ENCODE results near the gene EDEM1. TPM values are rescaled to one million over a fixed set of nuclear protein-coding genes. Genes with fewer than 3 reads are reported as not detected.

The EDEM1 gene
- total and polyA plus RNA-seq, 10 of the 15 experiments (the other 5 are each of a cell fraction or from before 2014, with no cell fraction given): 18.9 to 138 (median 57.5) TPM

DNA sequence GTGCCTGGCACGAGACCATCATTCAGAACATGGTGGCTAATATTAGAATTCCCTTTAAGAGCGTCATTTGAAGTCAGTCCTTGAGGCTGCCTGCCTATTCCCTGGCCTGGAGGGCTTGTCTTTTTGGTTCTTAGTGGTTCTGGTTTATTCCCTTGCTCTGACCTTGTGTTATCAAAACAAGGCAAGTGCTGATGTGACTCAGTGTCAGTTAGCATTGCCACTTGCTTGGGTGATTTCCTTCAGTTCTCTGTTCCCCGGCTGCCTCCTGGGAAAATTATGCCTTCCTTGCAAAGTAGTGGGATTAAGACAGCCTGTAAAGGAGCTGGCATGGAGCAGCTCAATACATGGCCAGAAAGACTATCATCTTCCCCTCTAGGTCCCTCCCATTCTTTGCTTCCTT lies 64.6 kb downstream of the EDEM1 start (continued):
- TF ChIP-seq, protein P1, sequence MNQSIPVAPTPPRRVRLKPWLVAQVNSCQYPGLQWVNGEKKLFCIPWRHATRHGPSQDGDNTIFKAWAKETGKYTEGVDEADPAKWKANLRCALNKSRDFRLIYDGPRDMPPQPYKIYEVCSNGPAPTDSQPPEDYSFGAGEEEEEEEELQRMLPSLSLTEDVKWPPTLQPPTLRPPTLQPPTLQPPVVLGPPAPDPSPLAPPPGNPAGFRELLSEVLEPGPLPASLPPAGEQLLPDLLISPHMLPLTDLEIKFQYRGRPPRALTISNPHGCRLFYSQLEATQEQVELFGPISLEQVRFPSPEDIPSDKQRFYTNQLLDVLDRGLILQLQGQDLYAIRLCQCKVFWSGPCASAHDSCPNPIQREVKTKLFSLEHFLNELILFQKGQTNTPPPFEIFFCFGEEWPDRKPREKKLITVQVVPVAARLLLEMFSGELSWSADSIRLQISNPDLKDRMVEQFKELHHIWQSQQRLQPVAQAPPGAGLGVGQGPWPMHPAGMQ (IDR thresholded peaks at IDR 0.05; ENCODE audit: borderline replicate concordance): no peak
- TF ChIP-seq PML (IDR thresholded peaks at IDR 0.05; ENCODE audit: low read length): no peak

DNA sequence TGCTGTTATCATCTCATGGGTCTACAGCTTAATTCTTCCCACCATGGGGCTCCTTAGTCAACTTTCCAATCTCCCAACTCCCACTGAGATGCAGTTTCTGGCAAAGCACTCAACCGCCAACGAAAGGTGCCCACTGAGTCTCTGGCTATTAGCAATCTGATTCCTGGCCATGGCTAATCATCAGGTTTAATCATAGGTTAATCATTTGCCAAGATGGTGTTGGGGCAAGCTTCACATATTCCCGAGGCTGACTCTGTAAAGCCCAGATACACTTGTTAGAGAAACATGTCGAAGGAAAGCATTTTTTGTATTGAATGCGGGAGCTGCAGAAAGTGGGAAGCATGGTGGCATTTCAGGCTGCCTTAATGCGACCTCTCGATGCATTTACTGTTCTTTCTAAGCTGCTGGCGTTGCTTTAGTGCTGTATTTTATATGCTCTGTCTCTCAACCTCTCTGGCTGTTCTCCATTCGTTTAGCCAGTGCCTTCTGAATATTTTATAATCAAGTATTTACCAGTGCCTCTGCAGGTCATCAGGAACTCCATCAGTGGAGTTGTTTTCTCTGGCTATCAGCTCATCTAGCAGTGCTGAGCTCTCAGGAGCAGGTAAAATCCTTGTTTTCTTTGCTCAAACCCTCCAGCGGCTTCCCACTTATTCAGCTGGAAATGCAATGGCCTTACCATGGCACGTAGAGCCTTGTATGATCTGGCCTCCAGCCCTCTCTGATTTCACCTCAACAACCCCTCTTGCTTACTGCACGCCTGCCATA lies 67.0 kb downstream of the EDEM1 start:
- DNase-seq (ENCODE audit: low read depth, low spot score): no peak
- in situ Hi-C loops (cut with MboI) (no loop called here), intact Hi-C loops (cut with micrococcal nuclease; ENCODE audit: unreplicated experiment) (no loop called here)
- no TSS peak for BruUV-seq (replicated peaks)
- no peak for FAIRE-seq
- no peaks in the 10 kb centered on the region for H4K20me1 ChIP-seq (ENCODE audit: control insufficient read depth, insufficient read depth)
- no peak overlapping the region for H3K4me2 ChIP-seq (ENCODE audit: control insufficient read depth, insufficient read depth)
- 42% methylated on average over 12 of the region's 12 CpGs for WGBS (ENCODE audit: insufficient coverage, insufficient replicate concordance, low lambda C conversion rate, missing lambda C conversion rate)
- POLR2A ChIA-PET: no interaction called here
- no peaks in the 10 kb centered on the region for H3K4me1 ChIP-seq (ENCODE audit: control insufficient read depth, insufficient read depth, low read length)
- no peaks in the 10 kb centered on the region for H3K9me3 ChIP-seq (replicated peaks; ENCODE audit: control insufficient read depth, insufficient read depth, low read length)
- TF ChIP-seq SMC3 (IDR thresholded peaks at IDR 0.05; ENCODE audit: borderline replicate concordance, low read length) (no peak), IKZF1 (conservative IDR thresholded peaks at IDR 0.05) (no peak), MYC (IDR thresholded peaks at IDR 0.05; ENCODE audit: insufficient read depth, insufficient read length, insufficient replicate concordance, low read length, severe bottlenecking) (no peak), FOS (IDR thresholded peaks at IDR 0.05; ENCODE audit: borderline replicate concordance, extremely low read depth, insufficient read length) (no peak), CBFB (IDR thresholded peaks at IDR 0.05; ENCODE audit: low read depth) (no peak), RCOR1 (conservative IDR thresholded peaks at IDR 0.05; ENCODE audit: low read depth, low read length) (no peak)
- TF ChIP-seq, protein P2, sequence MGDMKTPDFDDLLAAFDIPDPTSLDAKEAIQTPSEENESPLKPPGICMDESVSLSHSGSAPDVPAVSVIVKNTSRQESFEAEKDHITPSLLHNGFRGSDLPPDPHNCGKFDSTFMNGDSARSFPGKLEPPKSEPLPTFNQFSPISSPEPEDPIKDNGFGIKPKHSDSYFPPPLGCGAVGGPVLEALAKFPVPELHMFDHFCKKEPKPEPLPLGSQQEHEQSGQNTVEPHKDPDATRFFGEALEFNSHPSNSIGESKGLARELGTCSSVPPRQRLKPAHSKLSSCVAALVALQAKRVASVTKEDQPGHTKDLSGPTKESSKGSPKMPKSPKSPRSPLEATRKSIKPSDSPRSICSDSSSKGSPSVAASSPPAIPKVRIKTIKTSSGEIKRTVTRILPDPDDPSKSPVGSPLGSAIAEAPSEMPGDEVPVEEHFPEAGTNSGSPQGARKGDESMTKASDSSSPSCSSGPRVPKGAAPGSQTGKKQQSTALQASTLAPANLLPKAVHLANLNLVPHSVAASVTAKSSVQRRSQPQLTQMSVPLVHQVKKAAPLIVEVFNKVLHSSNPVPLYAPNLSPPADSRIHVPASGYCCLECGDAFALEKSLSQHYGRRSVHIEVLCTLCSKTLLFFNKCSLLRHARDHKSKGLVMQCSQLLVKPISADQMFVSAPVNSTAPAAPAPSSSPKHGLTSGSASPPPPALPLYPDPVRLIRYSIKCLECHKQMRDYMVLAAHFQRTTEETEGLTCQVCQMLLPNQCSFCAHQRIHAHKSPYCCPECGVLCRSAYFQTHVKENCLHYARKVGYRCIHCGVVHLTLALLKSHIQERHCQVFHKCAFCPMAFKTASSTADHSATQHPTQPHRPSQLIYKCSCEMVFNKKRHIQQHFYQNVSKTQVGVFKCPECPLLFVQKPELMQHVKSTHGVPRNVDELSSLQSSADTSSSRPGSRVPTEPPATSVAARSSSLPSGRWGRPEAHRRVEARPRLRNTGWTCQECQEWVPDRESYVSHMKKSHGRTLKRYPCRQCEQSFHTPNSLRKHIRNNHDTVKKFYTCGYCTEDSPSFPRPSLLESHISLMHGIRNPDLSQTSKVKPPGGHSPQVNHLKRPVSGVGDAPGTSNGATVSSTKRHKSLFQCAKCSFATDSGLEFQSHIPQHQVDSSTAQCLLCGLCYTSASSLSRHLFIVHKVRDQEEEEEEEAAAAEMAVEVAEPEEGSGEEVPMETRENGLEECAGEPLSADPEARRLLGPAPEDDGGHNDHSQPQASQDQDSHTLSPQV (IDR thresholded peaks at IDR 0.05): no peak
- TF ChIP-seq, protein P3, sequence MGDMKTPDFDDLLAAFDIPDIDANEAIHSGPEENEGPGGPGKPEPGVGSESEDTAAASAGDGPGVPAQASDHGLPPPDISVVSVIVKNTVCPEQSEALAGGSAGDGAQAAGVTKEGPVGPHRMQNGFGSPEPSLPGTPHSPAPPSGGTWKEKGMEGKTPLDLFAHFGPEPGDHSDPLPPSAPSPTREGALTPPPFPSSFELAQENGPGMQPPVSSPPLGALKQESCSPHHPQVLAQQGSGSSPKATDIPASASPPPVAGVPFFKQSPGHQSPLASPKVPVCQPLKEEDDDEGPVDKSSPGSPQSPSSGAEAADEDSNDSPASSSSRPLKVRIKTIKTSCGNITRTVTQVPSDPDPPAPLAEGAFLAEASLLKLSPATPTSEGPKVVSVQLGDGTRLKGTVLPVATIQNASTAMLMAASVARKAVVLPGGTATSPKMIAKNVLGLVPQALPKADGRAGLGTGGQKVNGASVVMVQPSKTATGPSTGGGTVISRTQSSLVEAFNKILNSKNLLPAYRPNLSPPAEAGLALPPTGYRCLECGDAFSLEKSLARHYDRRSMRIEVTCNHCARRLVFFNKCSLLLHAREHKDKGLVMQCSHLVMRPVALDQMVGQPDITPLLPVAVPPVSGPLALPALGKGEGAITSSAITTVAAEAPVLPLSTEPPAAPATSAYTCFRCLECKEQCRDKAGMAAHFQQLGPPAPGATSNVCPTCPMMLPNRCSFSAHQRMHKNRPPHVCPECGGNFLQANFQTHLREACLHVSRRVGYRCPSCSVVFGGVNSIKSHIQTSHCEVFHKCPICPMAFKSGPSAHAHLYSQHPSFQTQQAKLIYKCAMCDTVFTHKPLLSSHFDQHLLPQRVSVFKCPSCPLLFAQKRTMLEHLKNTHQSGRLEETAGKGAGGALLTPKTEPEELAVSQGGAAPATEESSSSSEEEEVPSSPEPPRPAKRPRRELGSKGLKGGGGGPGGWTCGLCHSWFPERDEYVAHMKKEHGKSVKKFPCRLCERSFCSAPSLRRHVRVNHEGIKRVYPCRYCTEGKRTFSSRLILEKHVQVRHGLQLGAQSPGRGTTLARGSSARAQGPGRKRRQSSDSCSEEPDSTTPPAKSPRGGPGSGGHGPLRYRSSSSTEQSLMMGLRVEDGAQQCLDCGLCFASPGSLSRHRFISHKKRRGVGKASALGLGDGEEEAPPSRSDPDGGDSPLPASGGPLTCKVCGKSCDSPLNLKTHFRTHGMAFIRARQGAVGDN (IDR thresholded peaks at IDR 0.05): no peak
- no peak overlapping the region for H3K27ac ChIP-seq (ENCODE audit: control insufficient read depth, insufficient read depth)
- no peaks in the 10 kb centered on the region for H3K36me3 ChIP-seq (ENCODE audit: control insufficient read depth in 2 of 2, insufficient read depth in 2 of 2, low read length in 1 of 2)
- ATAC-seq: no peak
- RAD21 ChIA-PET (ENCODE audit: unreplicated experiment): no interaction called here
- no peak overlapping the region for H3K4me3 ChIP-seq
- no peaks in the 10 kb centered on the region; a peak in 1 of 4 replicates for H3K27me3 ChIP-seq (replicated peaks in 1 of 2; ENCODE audit: control insufficient read depth in 2 of 2, insufficient read depth in 2 of 2, low read length in 1 of 2)
- CTCF ChIA-PET: no interaction called here
- H3K9ac ChIP-seq (ENCODE audit: control insufficient read depth, insufficient read depth, low read length): no peak overlapping the region
- no peak overlapping the region for H2AFZ ChIP-seq (ENCODE audit: control insufficient read depth, low read depth, low read length)
- H3K79me2 ChIP-seq (ENCODE audit: control insufficient read depth, insufficient read depth, low read length): no peaks in the 10 kb centered on the region
- SMC1A ChIA-PET (ENCODE audit: uncharacterized antibody, unreplicated experiment): interaction anchor here (0.5 kb wide), 1 partner anchor 54 kb away, joined by 3 read pairs; no protein-coding TSS in a partner anchor

All from GM12878 (cell line).